ENCODE data around the gene ICOSLG.
"Not testable (repeated sequence)": the region's sequence is repeated elsewhere in the genome, so short reads cannot be mapped to it uniquely, and the experiment has no call there.

The ICOSLG gene

GRCh38 chr21:44176127-44176526 is 64.6 kb downstream of the ICOSLG start:
- not testable (repeated sequence) for DNase-seq (ENCODE audit: low read depth)

- DNase-seq (ENCODE audit: low read depth) = not testable (repeated sequence)
These were observed 65.6 kb downstream of the ICOSLG start for GRCh38 chr21:44175189-44175588.

Measured in stimulated activated CD8-positive, alpha-beta memory T cell treated with anti-CD3 and anti-CD28 coated beads, Interleukin-12 subunit alpha, Interleukin-12 subunit beta, amount 100 ng/mL, for 4 hours (primary cell).